SK-N-SH (cell line): ENCODE measurements around the gene TOLLIP. TPM values are rescaled to one million over a fixed set of nuclear protein-coding genes. Genes with fewer than 3 reads are reported as not detected.

Experiments used
- CTCF ChIA-PET: fragments of 300-600, 350-600 bp; formaldehyde crosslinking; extraction: SDS; loops from one replicate; lab custom pipeline; 2021; lab: Yijun Ruan, JAX
- POLR2A ChIA-PET: fragments of 350-600 bp; sonication (Branson Sonifier 250); formaldehyde crosslinking; extraction: SDS; loops from one replicate; lab custom pipeline; 2020; ENCODE audit warnings: antibody characterized with exemption, inconsistent platforms; lab: Yijun Ruan, JAX
- DNase-seq: peaks from one replicate; pipeline ENCODE4 v3.0.0; 2012
- H2AFZ ChIP-seq: fragments of 200-600 bp; sonication (generic); 2 replicates; pipeline ENCODE4 v1.8.1; 2016; ENCODE audit warnings: antibody characterized with exemption, mild to moderate bottlenecking, low read depth
- H3F3A ChIP-seq: fragments of 200-600 bp; sonication (generic); replicated peaks from 2 replicates; pipeline ENCODE3; 2016; ENCODE audit warnings: antibody characterized with exemption, mild to moderate bottlenecking; ENCODE audit not compliant: insufficient read depth
- H3K27ac ChIP-seq, 2 experiments: fragments of 200-500 bp in 1 of 2; fragments of 200-600 bp in 1 of 2; sonication (Bioruptor generic) in 1 of 2; sonication (generic), shearing (Covaris generic) in 1 of 2; 2 replicates each; pipeline versions ENCODE4 v1.5.1 to v1.6.1; 2014 to 2016; ENCODE audit warnings: low read depth in 2 of 2, inconsistent platforms in 1 of 2, low read length in 1 of 2, mild to moderate bottlenecking in 1 of 2, mixed read lengths in 1 of 2
- H3K27me3 ChIP-seq: fragments of 200-600 bp; sonication (generic), shearing (Covaris generic); 2 replicates; pipeline ENCODE4 v1.6.1; 2016; ENCODE audit warnings: mixed run types; ENCODE audit not compliant: insufficient read depth
- H3K36me3 ChIP-seq, 2 experiments: fragments of 200-500 bp in 1 of 2; fragments of 200-600 bp in 1 of 2; sonication (Bioruptor generic) in 1 of 2; sonication (generic) in 1 of 2; replicated peaks in 1 of 2; 2 replicates each; pipeline versions ENCODE3 to v1.5.1; 2014 to 2016; ENCODE audit warnings: low read length in 1 of 2, mild to moderate bottlenecking in 1 of 2; ENCODE audit not compliant: insufficient read depth in 2 of 2, control insufficient read depth in 1 of 2
- H3K4me1 ChIP-seq, 2 experiments: fragments of 200-500 bp in 1 of 2; fragments of 200-600 bp in 1 of 2; sonication (Bioruptor generic) in 1 of 2; sonication (generic), shearing (Covaris generic) in 1 of 2; 2 replicates each; pipeline versions ENCODE4 v1.5.1 to v1.6.1; 2014 to 2016; ENCODE audit warnings: low read depth in 1 of 2, low read length in 1 of 2, mixed run types in 1 of 2; ENCODE audit not compliant: insufficient read depth in 2 of 2, control insufficient read depth in 1 of 2
- H3K4me2 ChIP-seq: fragments of 200-600 bp; sonication (generic), shearing (Covaris generic); 2 replicates; pipeline ENCODE4 v1.6.1; 2017; ENCODE audit warnings: mixed run types
- H3K4me3 ChIP-seq, 2 experiments: fragments of 200-500 bp in 1 of 2; fragments of 200-600 bp in 1 of 2; sonication (Bioruptor generic) in 1 of 2; sonication (generic), shearing (Covaris generic) in 1 of 2; 2 replicates each; pipeline versions ENCODE4 v1.5.1 to v1.8.1; 2014 to 2016; ENCODE audit warnings: low read depth in 2 of 2, inconsistent platforms in 1 of 2, low read length in 1 of 2, mild to moderate bottlenecking in 1 of 2, mixed read lengths in 1 of 2, moderate library complexity in 1 of 2
- H3K79me2 ChIP-seq: fragments of 200-600 bp; sonication (generic); 2 replicates; pipeline ENCODE4 v1.8.1; 2017; ENCODE audit warnings: mild to moderate bottlenecking; ENCODE audit not compliant: insufficient read depth
- H3K9ac ChIP-seq: fragments of 200-600 bp; sonication (generic); 2 replicates; pipeline ENCODE4 v1.6.1; 2017; ENCODE audit warnings: mixed run types
- H3K9me2 ChIP-seq: fragments of 200-600 bp; sonication (generic); 2 replicates; pipeline ENCODE4 v1.6.1; 2017; ENCODE audit warnings: mixed run types
- H3K9me3 ChIP-seq: fragments of 200-600 bp; sonication (generic); 2 replicates; pipeline ENCODE4 v1.6.1; 2017; ENCODE audit warnings: mixed run types, mild to moderate bottlenecking, moderate library complexity
- H4K20me1 ChIP-seq: fragments of 200-600 bp; sonication (generic); 2 replicates; pipeline ENCODE4 v1.6.1; 2017; ENCODE audit warnings: mild to moderate bottlenecking, mixed run types; ENCODE audit not compliant: insufficient read depth
- ELF1 ChIP-seq: IDR thresholded peaks from 2 replicates; pipeline ENCODE4 v1.4.0; 2012
- EZH2phosphoT487 ChIP-seq: fragments of 200-600 bp; sonication (generic); IDR thresholded peaks from 2 replicates; pipeline ENCODE4 v1.6.1; 2017; ENCODE audit warnings: low read depth, mixed run types, mild to moderate bottlenecking, antibody characterized with exemption, moderate library complexity, borderline replicate concordance
- FOXJ3 ChIP-seq: sonication (generic); formaldehyde crosslinking; IDR thresholded peaks from 2 replicates; pipeline ENCODE4 v1.5.1; 2020; ENCODE audit warnings: mild to moderate bottlenecking, missing genetic modification reagents
- FOXM1 ChIP-seq: IDR thresholded peaks from 2 replicates; pipeline ENCODE4 v1.4.0; 2012; ENCODE audit warnings: low read depth, mild to moderate bottlenecking
- GABPA ChIP-seq: IDR thresholded peaks from 2 replicates; pipeline ENCODE4 v1.4.0; 2012; ENCODE audit warnings: low read depth, mild to moderate bottlenecking
- GATA2 ChIP-seq: sonication (generic); formaldehyde crosslinking; IDR thresholded peaks from 2 replicates; pipeline ENCODE4 v1.5.0; 2020; ENCODE audit warnings: mild to moderate bottlenecking, missing genetic modification reagents
- IRF3 ChIP-seq: fragments of 150-350 bp; IDR thresholded peaks from 2 replicates; pipeline ENCODE4 v1.6.1; 2016; ENCODE audit warnings: mild to moderate bottlenecking, low read depth, low read length
- JUND ChIP-seq: IDR thresholded peaks from 2 replicates; pipeline ENCODE4 v1.4.0; 2012
- MAX ChIP-seq: IDR thresholded peaks from 2 replicates; pipeline ENCODE4 v1.4.0; 2012; ENCODE audit warnings: low read depth
- MEF2A ChIP-seq: IDR thresholded peaks from 2 replicates; pipeline ENCODE4 v1.4.0; 2012; ENCODE audit warnings: low read depth, borderline replicate concordance
- MXI1 ChIP-seq: IDR thresholded peaks from 2 replicates; pipeline ENCODE4 v1.6.1; 2012; ENCODE audit warnings: mild to moderate bottlenecking, low read depth, low read length, improper control_type of control experiment
- NFIC ChIP-seq: IDR thresholded peaks from 2 replicates; pipeline ENCODE4 v1.4.0; 2012; ENCODE audit warnings: borderline replicate concordance
- NRF1 ChIP-seq: IDR thresholded peaks from 2 replicates; pipeline ENCODE4 v1.6.1; 2012; ENCODE audit warnings: low read depth, mild to moderate bottlenecking, low read length
- PBX3 ChIP-seq: IDR thresholded peaks from 2 replicates; pipeline ENCODE4; 2012
- POLR2AphosphoS5 ChIP-seq: IDR thresholded peaks from 2 replicates; pipeline ENCODE4 v1.6.1; 2012; ENCODE audit warnings: low read depth, low read length
- RCOR1 ChIP-seq: fragments of 150-350 bp; IDR thresholded peaks from 2 replicates; pipeline ENCODE4 v1.6.1; 2017; ENCODE audit warnings: antibody characterized with exemption, low read length
- RFX5 ChIP-seq: IDR thresholded peaks from 2 replicates; pipeline ENCODE4 v1.6.1; 2012; ENCODE audit warnings: mild to moderate bottlenecking, improper control_type of control experiment, low read length
- SMC3 ChIP-seq: IDR thresholded peaks from 2 replicates; pipeline ENCODE4 v1.6.1; 2012; ENCODE audit warnings: low read depth, low read length, improper control_type of control experiment
- TAF1 ChIP-seq: IDR thresholded peaks from 2 replicates; pipeline ENCODE4 v1.6.1; 2012; ENCODE audit warnings: low read depth, mild to moderate bottlenecking, low read length, moderate library complexity, borderline replicate concordance
- USF2 ChIP-seq: fragments of 150-350 bp; IDR thresholded peaks from 2 replicates; pipeline ENCODE4 v1.6.1; 2017; ENCODE audit warnings: antibody characterized with exemption, low read length, low read depth, borderline replicate concordance
- YY1 ChIP-seq: IDR thresholded peaks from 2 replicates; pipeline ENCODE4 v1.4.0; 2012; ENCODE audit warnings: low read depth, mild to moderate bottlenecking
- WGBS: methylation state at CpG from one replicate; pipeline ENCODE4 v1.1.6; 2017; ENCODE audit warnings: low lambda C conversion rate; 5-methylcytosine and 5-hydroxymethylcytosine counted together
- polyA plus RNA-seq, 3 experiments: library from polyadenylated mRNA; depleted of rRNA; stranded (reverse); fragments of >200 nt; gene quantifications; 2 replicates each; pipeline ENCODE4 v1.2.3, GENCODE V29; 2012

Gene TOLLIP
- polyA plus RNA-seq, 1 of the 3 experiments (the other 2 are of a cell fraction), result 55.4 TPM

- no peak overlapping the region for H3K4me3 ChIP-seq
- TF ChIP-seq YY1, result no peak
- TF ChIP-seq RFX5, result no peak
- TF ChIP-seq IRF3, result no peak
- no peak for TF ChIP-seq GABPA
- no peak for TF ChIP-seq RCOR1
- TF ChIP-seq JUND, result no peak
- TF ChIP-seq EZH2phosphoT487, result no peak
- no peak for TF ChIP-seq FOXJ3 (CRISPR knock-in tag)
- TF ChIP-seq ELF1, result no peak
- TF ChIP-seq NRF1, result no peak
- no peak for TF ChIP-seq SMC3
- TF ChIP-seq PBX3, result no peak
- no peak for TF ChIP-seq FOXM1
- TF ChIP-seq, all 33 proteins: peak for 0
- H3K9me2 ChIP-seq, result no peaks in the 10 kb centered on the region
- H3K36me3 ChIP-seq, result peaks cover 0 to 16% of the 10 kb centered on the region in 2 experiments
- H4K20me1 ChIP-seq, result peaks cover 46% of the 10 kb centered on the region
- POLR2A ChIA-PET, result no interaction called here
- no peak overlapping the region for H3K27ac ChIP-seq
- peaks cover 0 to 24% of the 10 kb centered on the region in 2 experiments; a peak in 2 of 4 replicates for H3K4me1 ChIP-seq
- WGBS, result 96% methylated on average over 27 of the region's 30 CpGs
- H3F3A ChIP-seq, result no peaks in the 10 kb centered on the region
- H3K4me2 ChIP-seq, result no peak overlapping the region
- no peak overlapping the region for H2AFZ ChIP-seq
- no peaks in the 10 kb centered on the region for H3K27me3 ChIP-seq
- DNase-seq, result no peak
- H3K79me2 ChIP-seq, result peaks cover 79% of the 10 kb centered on the region
- H3K9me3 ChIP-seq, result no peaks in the 10 kb centered on the region; the same call in 1 of the 2 replicates
- no peak overlapping the region for H3K9ac ChIP-seq
- CTCF ChIA-PET, result no interaction called here
Observed at GRCh38 chr11:1306186-1307162, 3.0 kb downstream of the TOLLIP start.

- 90% methylated on average over 24 of the region's 27 CpGs for WGBS
- POLR2A ChIA-PET, result no interaction called here
- H2AFZ ChIP-seq, result no peak overlapping the region
- CTCF ChIA-PET, result no interaction called here
- no peak overlapping the region for H3K9ac ChIP-seq
- peaks cover 87% of the 10 kb centered on the region for H3K79me2 ChIP-seq
- peaks cover 51% of the 10 kb centered on the region for H4K20me1 ChIP-seq
- H3K27ac ChIP-seq, result no peak overlapping the region
- no peaks in the 10 kb centered on the region for H3F3A ChIP-seq
- no peak overlapping the region for H3K4me2 ChIP-seq
- no peaks in the 10 kb centered on the region; the same call in 1 of the 2 replicates for H3K9me3 ChIP-seq
- no peak overlapping the region for H3K4me3 ChIP-seq
- peak; percentile 12 for DNase-seq
- H3K9me2 ChIP-seq, result no peaks in the 10 kb centered on the region
- H3K4me1 ChIP-seq, result peaks cover 0 to 24% of the 10 kb centered on the region in 2 experiments; a peak in 2 of 4 replicates
- no peaks in the 10 kb centered on the region for H3K27me3 ChIP-seq
- H3K36me3 ChIP-seq, result peaks cover 0 to 19% of the 10 kb centered on the region in 2 experiments
- TF ChIP-seq FOXM1 (no peak), USF2 (no peak), NRF1 (no peak), EZH2phosphoT487 (no peak), PBX3 (no peak), TAF1 (no peak), RFX5 (no peak), GATA2 (CRISPR knock-in tag) (no peak), ELF1 (no peak), MAX (no peak), MEF2A (no peak), POLR2AphosphoS5 (no peak), MXI1 (no peak), RCOR1 (no peak), NFIC (no peak)
Observed at GRCh38 chr11:1305501-1306056, 3.9 kb downstream of the TOLLIP start.
